GM18909 (cell line): ENCODE results near the gene ISY1.

Source experiments
- ATAC-seq: cut with Tn5 transposase; IDR thresholded peaks from one replicate; pipeline ENCODE4 v1.9.1; 2021; ENCODE audit warnings: mild to moderate bottlenecking; ENCODE audit not compliant: unreplicated experiment, poor library complexity

ISY1 gene

DNA sequence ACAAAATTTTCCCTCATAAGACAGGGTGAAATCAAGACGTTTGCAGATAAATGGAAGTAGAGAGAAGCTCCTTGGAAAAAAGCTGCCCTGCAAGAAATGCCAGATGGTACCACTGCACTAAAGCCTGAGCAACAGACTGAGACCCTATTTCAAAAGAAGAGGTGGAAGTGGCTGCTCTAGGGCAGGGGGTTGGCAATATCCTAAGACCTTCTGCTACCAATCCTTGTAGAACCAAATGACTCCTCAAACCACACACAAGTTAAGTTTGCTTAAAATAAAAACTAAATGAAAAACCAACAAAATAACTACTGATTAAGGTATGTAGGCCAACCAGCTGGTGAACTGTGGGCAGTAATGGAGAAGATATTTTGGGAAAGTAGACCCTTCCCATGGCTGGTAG is 60.6 kb downstream of the ISY1 start:
- no peak for ATAC-seq

DNA sequence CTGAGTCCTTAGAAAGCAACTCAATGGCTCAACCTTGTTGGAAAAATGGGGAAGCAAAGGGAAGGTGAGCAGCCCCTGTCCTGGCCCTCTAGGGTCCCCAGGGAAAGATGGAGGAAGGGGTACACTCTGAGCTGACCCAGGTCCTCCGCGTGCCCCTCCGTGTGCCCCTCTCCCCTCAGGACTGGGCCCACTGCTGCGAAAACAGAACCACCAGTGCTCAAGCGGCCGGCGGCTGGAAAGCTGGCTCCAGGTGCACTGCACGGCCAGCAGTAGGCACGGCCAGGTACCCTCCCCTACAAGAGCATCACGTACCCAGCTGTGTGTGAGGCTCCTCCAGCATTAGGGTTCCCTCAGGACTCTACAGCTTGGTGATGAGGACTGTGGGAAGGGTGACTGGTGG is 65.6 kb downstream of the ISY1 start:
- ATAC-seq = no peak

DNA sequence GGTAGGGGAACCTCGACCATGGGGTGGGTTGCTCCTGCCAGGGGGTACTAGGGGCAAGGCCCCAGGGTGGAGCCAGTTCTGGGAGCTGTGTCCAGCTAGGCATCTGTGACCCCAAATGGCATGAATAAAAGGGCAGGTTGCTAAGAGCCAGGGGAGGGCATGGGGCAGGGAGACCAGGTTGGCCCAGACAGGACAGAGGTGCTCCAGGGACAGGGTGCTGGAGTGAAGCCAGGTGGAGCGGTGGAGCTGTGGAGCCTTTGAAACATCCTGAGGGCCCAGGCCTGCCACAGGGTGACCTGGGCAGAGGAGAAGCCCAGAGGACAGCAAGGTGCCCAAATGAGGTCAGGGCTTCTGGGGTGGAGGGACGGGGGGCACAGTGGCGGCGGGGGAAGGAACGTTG is 72.6 kb downstream of the ISY1 start:
- peak; percentile 18 for ATAC-seq

DNA sequence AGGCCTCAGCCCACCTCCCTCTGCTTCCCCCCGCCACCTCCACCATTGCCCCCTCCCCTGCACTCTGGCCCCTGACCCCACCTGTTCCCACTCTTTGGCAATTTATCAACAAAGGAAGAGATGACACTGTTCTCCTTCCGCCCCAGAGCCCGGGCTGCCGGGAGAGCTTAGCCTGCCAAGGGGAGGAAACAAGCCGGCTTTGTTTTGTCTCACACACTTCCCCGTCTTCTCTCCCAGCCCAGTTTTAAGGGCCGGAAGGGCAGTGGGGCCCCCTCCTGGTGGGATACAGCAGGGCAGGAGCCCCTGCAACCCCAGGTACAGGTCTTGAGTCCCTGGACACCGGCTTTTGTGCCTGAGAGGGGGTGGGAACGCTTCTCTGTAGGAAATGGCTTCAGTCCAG is 73.0 kb downstream of the ISY1 start:
- peak; percentile 57 for ATAC-seq

DNA sequence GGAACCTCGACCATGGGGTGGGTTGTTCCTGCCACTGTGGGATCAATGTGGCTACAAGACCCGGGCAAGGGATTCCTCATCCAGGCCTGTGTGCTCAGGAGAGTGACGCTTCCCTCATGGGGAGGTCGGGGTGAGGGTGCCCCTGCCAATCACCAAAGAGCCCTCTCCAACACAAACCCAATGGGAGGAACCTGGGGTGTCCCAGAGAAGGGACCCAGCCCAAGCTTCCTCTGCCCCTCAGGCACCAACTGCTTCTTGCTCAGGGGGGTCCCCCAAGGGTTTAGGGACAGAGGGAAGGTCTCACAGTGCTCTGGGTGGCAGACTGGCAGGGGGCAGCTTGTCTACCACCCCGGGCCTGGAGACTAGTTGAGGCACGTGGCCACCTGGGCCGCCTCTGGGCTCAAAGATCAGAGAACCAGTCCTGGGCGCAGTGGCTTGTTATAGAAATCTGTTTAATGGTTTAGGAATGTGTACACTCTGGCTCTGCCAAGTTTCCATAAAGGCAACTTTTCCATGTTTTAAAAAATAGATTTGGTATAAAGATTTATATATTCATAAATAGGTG is 73.6 kb downstream of the ISY1 start:
- ATAC-seq = no peak

DNA sequence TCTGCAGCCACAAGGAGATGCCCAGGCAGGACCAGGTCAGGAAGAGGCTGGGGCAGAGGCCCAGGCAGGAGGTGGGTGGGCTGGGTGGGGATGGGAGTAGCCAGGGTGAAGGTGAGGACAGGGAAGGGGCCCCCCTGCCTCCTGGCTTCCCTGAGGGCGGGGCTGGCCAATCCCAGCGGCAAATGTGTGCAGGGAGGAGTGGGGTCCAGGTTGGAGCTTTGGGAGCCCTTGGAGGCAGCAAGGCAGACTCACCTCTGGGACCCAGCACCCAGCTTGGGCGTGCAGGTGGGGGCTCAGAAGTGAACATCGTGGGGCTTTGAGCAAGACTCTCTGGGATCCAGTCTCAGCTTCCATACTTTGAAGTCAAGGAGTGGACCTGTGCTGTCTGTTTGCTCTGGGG is 75.0 kb downstream of the ISY1 start:
- no peak for ATAC-seq

DNA sequence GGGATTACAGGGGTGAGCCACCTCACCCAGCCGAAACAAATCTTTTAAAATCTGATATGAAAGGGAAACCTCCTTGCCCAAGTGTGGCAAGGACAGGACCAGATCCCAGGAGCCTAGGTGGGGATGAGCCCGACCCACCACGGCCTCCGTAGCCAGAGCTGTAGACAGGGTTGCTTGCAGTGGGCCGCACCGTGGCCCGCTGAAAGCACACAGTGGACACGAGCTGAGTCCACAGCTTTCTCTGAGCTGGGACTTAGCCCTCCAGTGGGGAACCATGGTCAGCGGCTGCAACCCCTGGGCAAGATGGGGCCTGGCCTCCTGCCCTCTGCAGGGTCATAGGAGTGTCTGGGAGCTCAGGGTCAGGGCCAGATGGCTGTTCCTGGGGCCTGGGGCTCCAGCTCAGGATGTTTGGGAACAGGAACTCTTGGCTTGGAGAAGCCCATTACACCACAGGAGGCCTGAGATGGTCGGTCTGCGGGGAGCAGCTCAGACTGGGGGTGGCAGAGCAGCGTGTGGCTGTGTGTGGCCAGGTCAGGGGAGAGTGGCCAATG is 75.6 kb downstream of the ISY1 start:
- ATAC-seq = no peak

DNA sequence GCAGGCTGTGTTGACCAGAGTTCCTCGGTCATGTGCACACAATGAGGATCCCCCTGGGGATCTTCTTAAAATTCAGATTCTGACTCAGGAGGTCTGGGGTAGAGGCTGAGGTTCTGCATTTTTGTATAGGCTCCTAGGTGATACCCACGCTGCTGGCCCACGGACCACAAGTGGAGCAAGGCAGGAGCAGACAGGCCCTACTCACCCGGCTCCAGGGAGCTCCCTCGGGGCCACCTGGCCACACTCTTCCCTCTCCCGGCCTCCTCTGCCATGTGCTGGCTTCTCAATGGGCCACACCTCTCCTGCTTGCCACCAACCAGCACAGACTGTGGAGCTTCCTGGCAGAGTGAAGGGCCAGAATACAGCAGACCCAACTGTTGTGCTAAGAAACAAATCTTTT is 76.4 kb downstream of the ISY1 start:
- ATAC-seq = no peak

DNA sequence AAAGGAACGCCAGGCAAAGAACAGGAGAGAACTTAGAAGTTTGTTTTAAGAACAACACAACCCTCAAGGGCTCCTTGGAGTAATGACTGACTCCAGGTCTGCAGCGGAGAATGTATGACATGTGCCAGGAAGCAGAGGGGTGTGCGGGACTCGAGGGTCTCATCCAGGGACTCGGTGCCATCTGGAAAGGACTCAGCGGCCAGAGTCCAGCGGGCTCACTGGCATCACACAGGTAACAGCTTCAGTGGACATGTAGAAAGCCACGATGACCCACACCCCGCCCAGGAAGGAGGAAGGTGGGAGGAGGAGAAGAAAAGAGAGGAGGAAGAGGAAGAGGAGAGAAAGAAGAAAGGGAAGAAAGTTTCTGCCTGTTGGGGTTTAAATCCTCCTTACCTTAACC is 78.8 kb downstream of the ISY1 start:
- no peak for ATAC-seq

DNA sequence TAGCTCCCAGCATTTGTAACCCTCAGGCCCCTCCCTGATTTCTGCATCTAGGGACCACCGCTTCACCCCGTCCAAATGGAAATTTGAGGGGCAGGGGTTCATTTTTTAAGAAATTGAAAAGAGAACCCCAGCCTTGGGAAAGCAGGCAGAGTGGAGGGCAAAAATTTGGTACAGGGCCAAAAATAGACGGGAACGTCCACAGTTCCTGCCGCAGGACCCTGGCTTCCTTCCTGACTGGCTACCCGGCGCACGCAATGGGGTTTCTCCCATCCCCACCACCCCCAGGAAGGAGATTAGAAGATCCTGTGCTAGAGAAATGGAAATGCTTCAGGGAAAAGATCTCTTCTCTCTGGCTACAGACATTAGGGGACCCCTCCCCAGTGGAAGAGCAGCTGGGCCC is 79.4 kb downstream of the ISY1 start:
- no peak for ATAC-seq

DNA sequence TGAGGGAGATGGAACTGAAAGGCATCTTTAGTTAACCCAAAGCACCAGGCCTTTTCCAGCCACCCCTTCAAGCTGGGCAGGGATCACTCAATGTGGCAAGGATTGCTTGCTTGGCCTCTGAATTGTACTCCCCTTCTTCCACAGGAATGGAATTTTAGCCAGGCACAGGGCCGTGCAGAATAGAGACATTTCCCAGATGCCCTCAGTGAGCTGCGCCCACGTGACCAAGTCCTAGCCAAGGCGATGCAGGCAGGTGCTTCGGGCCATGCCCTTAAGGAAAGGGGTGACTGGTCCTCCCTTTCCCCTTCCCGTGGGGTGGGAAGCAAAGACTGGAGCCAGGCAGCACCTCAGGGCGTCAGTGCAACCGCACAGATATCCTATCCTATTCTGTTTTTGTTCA is 82.4 kb downstream of the ISY1 start:
- no peak for ATAC-seq
